Adipocyte (in vitro differentiated cells): ENCODE data around the gene PDE4D.

Experiments used
- DNase-seq: peaks from one replicate; pipeline ENCODE4 v3.0.0-alpha.2; 2015; ENCODE audit warnings: low read depth
- H3K27me3 ChIP-seq: replicated peaks from 2 replicates; pipeline ENCODE4 v1.7.0; 2013; ENCODE audit warnings: mild to moderate bottlenecking, low read length, moderate library complexity; ENCODE audit not compliant: control insufficient read depth, insufficient read depth
- H3K36me3 ChIP-seq: 2 replicates; pipeline ENCODE4 v1.7.0; 2013; ENCODE audit warnings: low read length, mild to moderate bottlenecking, moderate library complexity; ENCODE audit not compliant: control insufficient read depth, insufficient read depth, severe bottlenecking
- H3K4me1 ChIP-seq: 2 replicates; pipeline ENCODE4 v1.7.0; 2013; ENCODE audit warnings: mild to moderate bottlenecking, low read length, moderate library complexity; ENCODE audit not compliant: control insufficient read depth, insufficient read depth
- H3K4me3 ChIP-seq: 2 replicates; pipeline ENCODE4 v1.7.0; 2013; ENCODE audit warnings: mild to moderate bottlenecking, low read length, moderate library complexity
- H3K9ac ChIP-seq: 2 replicates; pipeline ENCODE4 v1.7.0; 2013; ENCODE audit warnings: mild to moderate bottlenecking, low read length, moderate library complexity
- H3K9me3 ChIP-seq: 2 replicates; pipeline ENCODE4 v1.7.0; 2013; ENCODE audit warnings: mild to moderate bottlenecking, low read length, moderate library complexity; ENCODE audit not compliant: control insufficient read depth

PDE4D gene

GRCh38 chr5:58974601-58975000, 918.9 kb downstream of the PDE4D start:
- H3K36me3 ChIP-seq, result peaks cover 24% of the 10 kb centered on the region
- H3K4me1 ChIP-seq, result peaks cover 13% of the 10 kb centered on the region
- no peaks in the 10 kb centered on the region for H3K27me3 ChIP-seq
- no peak overlapping the region for H3K9ac ChIP-seq
- DNase-seq, result no peak
- no peaks in the 10 kb centered on the region for H3K9me3 ChIP-seq
- no peak overlapping the region for H3K4me3 ChIP-seq

GRCh38 chr5:58974083-58974482, 919.4 kb downstream of the PDE4D start:
- H3K9ac ChIP-seq, result no peak overlapping the region
- DNase-seq, result no peak
- no peaks in the 10 kb centered on the region for H3K27me3 ChIP-seq
- peaks cover 24% of the 10 kb centered on the region for H3K36me3 ChIP-seq
- no peak overlapping the region for H3K4me3 ChIP-seq
- no peaks in the 10 kb centered on the region for H3K9me3 ChIP-seq
- peaks cover 13% of the 10 kb centered on the region for H3K4me1 ChIP-seq

GRCh38 chr5:58972301-58972700, 921.2 kb downstream of the PDE4D start:
- Histone ChIP-seq H3K9me3 (no peaks in the 10 kb centered on the region), H3K4me1 (peaks cover 13% of the 10 kb centered on the region), H3K27me3 (no peaks in the 10 kb centered on the region), H3K36me3 (peaks cover 24% of the 10 kb centered on the region), H3K9ac (no peak overlapping the region), H3K4me3 (no peak overlapping the region)
- no peak for DNase-seq

GRCh38 chr5:58970766-58971165, 922.8 kb downstream of the PDE4D start:
- Histone ChIP-seq H3K9ac (no peak overlapping the region), H3K27me3 (no peaks in the 10 kb centered on the region), H3K9me3 (no peaks in the 10 kb centered on the region), H3K4me3 (no peak overlapping the region), H3K4me1 (peaks cover 13% of the 10 kb centered on the region), H3K36me3 (peaks cover 14% of the 10 kb centered on the region)
- no peak for DNase-seq

- peaks cover 6% of the 10 kb centered on the region for H3K36me3 ChIP-seq
- no peak overlapping the region for H3K4me3 ChIP-seq
- H3K4me1 ChIP-seq, result peaks cover 13% of the 10 kb centered on the region
- H3K9me3 ChIP-seq, result no peaks in the 10 kb centered on the region
- H3K9ac ChIP-seq, result no peak overlapping the region
- no peak for DNase-seq
- no peaks in the 10 kb centered on the region for H3K27me3 ChIP-seq
Observed at GRCh38 chr5:58969795-58970194, 923.7 kb downstream of the PDE4D start.

- no peak overlapping the region for H3K9ac ChIP-seq
- peaks cover 13% of the 10 kb centered on the region for H3K4me1 ChIP-seq
- DNase-seq, result no peak
- H3K27me3 ChIP-seq, result no peaks in the 10 kb centered on the region
- no peak overlapping the region for H3K4me3 ChIP-seq
- H3K36me3 ChIP-seq, result peaks cover under 1% of the 10 kb centered on the region
- no peaks in the 10 kb centered on the region for H3K9me3 ChIP-seq
Observed at GRCh38 chr5:58969253-58969652, 924.3 kb downstream of the PDE4D start.

GRCh38 chr5:58968350-58968749, 925.2 kb downstream of the PDE4D start:
- Histone ChIP-seq H3K4me1 (peaks cover 13% of the 10 kb centered on the region), H3K9ac (no peak overlapping the region), H3K27me3 (no peaks in the 10 kb centered on the region), H3K36me3 (no peaks in the 10 kb centered on the region), H3K4me3 (no peak overlapping the region), H3K9me3 (no peaks in the 10 kb centered on the region)
- no peak for DNase-seq

- no peaks in the 10 kb centered on the region for H3K36me3 ChIP-seq
- H3K9ac ChIP-seq, result no peak overlapping the region
- peaks cover 9% of the 10 kb centered on the region for H3K4me1 ChIP-seq
- no peaks in the 10 kb centered on the region for H3K27me3 ChIP-seq
- DNase-seq, result no peak
- no peak overlapping the region for H3K4me3 ChIP-seq
- no peaks in the 10 kb centered on the region for H3K9me3 ChIP-seq
Observed at GRCh38 chr5:58967597-58968281, 925.8 kb downstream of the PDE4D start.

- Histone ChIP-seq H3K9ac (no peak overlapping the region), H3K36me3 (no peaks in the 10 kb centered on the region), H3K4me3 (no peak overlapping the region), H3K4me1 (no peaks in the 10 kb centered on the region), H3K27me3 (no peaks in the 10 kb centered on the region), H3K9me3 (no peaks in the 10 kb centered on the region)
- no peak for DNase-seq
Observed at GRCh38 chr5:58965677-58966414, 927.7 kb downstream of the PDE4D start.

GRCh38 chr5:58963821-58964220, 929.7 kb downstream of the PDE4D start:
- Histone ChIP-seq H3K9me3 (no peaks in the 10 kb centered on the region), H3K27me3 (no peaks in the 10 kb centered on the region), H3K36me3 (no peaks in the 10 kb centered on the region), H3K9ac (no peak overlapping the region), H3K4me3 (no peak overlapping the region), H3K4me1 (no peaks in the 10 kb centered on the region)
- no peak for DNase-seq

- no peaks in the 10 kb centered on the region for H3K9me3 ChIP-seq
- H3K36me3 ChIP-seq, result no peaks in the 10 kb centered on the region
- no peak overlapping the region for H3K9ac ChIP-seq
- H3K27me3 ChIP-seq, result no peaks in the 10 kb centered on the region
- no peak for DNase-seq
- H3K4me3 ChIP-seq, result no peak overlapping the region
- H3K4me1 ChIP-seq, result no peaks in the 10 kb centered on the region
Observed at GRCh38 chr5:58963361-58963760, 930.2 kb downstream of the PDE4D start.
